Measurements from ENCODE around the gene FERMT2.
"Not testable (repeated sequence)": the region's sequence is repeated elsewhere in the genome, so short reads cannot be mapped to it uniquely, and the experiment has no call there.

The FERMT2 gene

DNA sequence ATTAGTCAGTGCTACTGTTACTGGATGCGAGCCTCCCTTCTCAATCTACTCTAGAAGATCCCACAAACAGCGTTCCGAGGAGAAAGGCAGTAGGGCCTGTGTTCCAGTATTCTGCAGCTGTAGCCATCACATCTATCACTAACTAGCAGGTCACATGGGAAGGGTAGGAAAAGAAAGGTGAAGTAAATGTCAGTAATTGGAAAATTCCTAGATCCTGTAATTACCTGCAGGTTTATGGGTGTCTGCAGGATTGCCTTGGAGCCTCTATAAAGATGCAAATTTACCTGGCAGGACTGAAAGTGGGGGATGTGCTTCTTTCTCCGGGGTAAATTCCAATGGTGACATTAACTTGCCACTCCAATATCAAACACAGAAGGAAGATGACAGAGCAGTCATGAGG lies 77.8 kb downstream of the FERMT2 start:
- Histone ChIP-seq H3K36me3 (ENCODE audit: control insufficient read depth, insufficient read depth, low read length) (no peaks in the 10 kb centered on the region), H3K9me3 (ENCODE audit: control insufficient read depth, low read length) (no peaks in the 10 kb centered on the region), H3K27ac (ENCODE audit: insufficient read depth, low read length, poor library complexity, severe bottlenecking) (no peak overlapping the region)

DNA sequence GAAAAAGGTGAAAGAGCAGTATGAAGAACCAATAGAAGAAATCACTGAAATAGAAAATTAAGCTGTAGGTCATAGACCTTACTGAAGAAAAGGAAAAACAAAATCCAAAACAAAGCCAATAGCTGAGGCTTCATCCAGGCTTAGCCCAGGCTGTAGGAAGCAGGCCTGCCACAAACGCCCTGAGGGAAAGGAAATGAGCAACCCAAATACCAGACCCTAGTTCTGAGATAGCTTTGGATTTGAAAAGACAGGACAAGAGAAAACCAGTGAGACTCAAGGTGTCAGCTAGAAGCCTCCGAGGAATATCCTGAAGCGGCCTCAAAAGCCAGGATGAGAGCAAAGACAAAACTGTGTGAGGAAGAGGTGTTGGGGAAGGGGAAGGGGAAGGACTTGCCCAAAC lies 79.2 kb downstream of the FERMT2 start:
- Histone ChIP-seq H3K4me1 (ENCODE audit: control insufficient read depth, insufficient read depth, low read length, poor library complexity, severe bottlenecking) (no peaks in the 10 kb centered on the region), H3K27ac (ENCODE audit: insufficient read depth, low read length, poor library complexity, severe bottlenecking) (no peak overlapping the region), H3K9me3 (ENCODE audit: control insufficient read depth, low read length) (no peaks in the 10 kb centered on the region), H3K36me3 (ENCODE audit: control insufficient read depth, insufficient read depth, low read length) (no peaks in the 10 kb centered on the region), H3K4me3 (ENCODE audit: insufficient read depth, low read depth, low read length, poor library complexity, severe bottlenecking) (no peak overlapping the region), H3K27me3 (replicated peaks; ENCODE audit: control insufficient read depth, insufficient read depth, low read length, poor library complexity, severe bottlenecking) (no peaks in the 10 kb centered on the region)
- DNase-seq, result no peak

More for the DNA sequence above, 77.8 kb downstream of the FERMT2 start:
- H3K27me3 ChIP-seq (replicated peaks; ENCODE audit: control insufficient read depth, insufficient read depth, low read length, poor library complexity, severe bottlenecking), result no peaks in the 10 kb centered on the region
- no peak overlapping the region for H3K4me3 ChIP-seq (ENCODE audit: insufficient read depth, low read depth, low read length, poor library complexity, severe bottlenecking)
- no peaks in the 10 kb centered on the region for H3K4me1 ChIP-seq (ENCODE audit: control insufficient read depth, insufficient read depth, low read length, poor library complexity, severe bottlenecking)
- DNase-seq, result no peak

DNA sequence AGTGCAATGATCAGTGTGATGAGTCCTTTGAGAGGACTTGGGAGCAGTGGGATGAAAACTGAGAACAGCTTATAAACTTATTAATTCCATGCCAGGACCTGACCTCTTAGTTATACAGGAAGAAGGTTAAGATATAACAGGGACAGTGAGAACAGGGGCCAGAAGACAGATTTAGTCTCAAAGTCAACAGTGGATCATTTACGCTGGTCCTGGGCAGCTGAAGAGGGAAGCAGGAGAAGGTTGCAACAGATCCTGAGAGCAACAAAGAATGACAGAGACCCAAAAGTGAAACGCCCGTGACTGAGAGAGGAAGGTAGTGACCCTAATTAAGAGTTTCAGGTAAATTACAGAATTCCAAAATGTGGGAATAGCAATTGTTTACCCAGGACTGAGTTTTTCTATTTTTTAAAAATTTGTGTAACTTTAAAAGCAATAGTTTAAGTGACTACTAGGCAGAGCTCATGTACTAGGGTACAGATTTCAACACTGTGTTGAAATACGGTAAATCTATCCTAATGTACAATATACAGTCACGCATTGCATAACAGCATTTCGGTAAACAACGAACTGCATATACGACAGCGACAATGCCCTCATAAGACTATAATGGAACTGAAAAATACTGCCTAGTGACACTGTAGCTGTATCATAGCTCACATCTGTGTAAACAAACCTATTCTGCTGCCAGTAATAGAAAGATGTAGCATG lies 81.8 kb downstream of the FERMT2 start:
- Histone ChIP-seq H3K9me3 (ENCODE audit: control insufficient read depth, low read length) (no peaks in the 10 kb centered on the region), H3K27ac (ENCODE audit: insufficient read depth, low read length, poor library complexity, severe bottlenecking) (no peak overlapping the region), H3K27me3 (replicated peaks; ENCODE audit: control insufficient read depth, insufficient read depth, low read length, poor library complexity, severe bottlenecking) (no peaks in the 10 kb centered on the region), H3K4me3 (ENCODE audit: insufficient read depth, low read depth, low read length, poor library complexity, severe bottlenecking) (no peak overlapping the region), H3K4me1 (ENCODE audit: control insufficient read depth, insufficient read depth, low read length, poor library complexity, severe bottlenecking) (no peaks in the 10 kb centered on the region), H3K36me3 (ENCODE audit: control insufficient read depth, insufficient read depth, low read length) (no peaks in the 10 kb centered on the region)
- DNase-seq, result no peak

DNA sequence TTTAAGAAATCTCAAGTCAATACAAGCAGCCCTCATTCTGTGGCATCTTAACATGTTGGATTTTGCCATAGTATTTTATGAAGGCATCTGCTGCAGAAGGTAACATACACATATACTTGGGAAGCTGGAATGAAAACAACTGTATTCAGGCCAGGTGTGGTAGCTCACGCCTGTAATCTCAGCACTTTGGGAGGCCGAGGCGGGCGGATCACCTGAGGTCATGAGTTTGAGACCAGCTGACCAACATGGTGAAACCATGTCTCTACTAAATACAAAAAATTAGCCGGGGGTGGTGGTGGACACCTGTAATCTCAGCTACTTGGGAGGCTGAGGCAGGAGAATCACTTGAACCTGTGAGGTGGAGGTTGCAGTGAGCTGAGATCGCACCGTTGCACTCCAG lies 86.0 kb downstream of the FERMT2 start:
- not testable (repeated sequence) for H3K9me3 ChIP-seq (ENCODE audit: control insufficient read depth, low read length); H3K27ac ChIP-seq (ENCODE audit: insufficient read depth, low read length, poor library complexity, severe bottlenecking); DNase-seq; H3K4me3 ChIP-seq (ENCODE audit: insufficient read depth, low read depth, low read length, poor library complexity, severe bottlenecking); H3K27me3 ChIP-seq (replicated peaks; ENCODE audit: control insufficient read depth, insufficient read depth, low read length, poor library complexity, severe bottlenecking); H3K36me3 ChIP-seq (ENCODE audit: control insufficient read depth, insufficient read depth, low read length); H3K4me1 ChIP-seq (ENCODE audit: control insufficient read depth, insufficient read depth, low read length, poor library complexity, severe bottlenecking)

DNA sequence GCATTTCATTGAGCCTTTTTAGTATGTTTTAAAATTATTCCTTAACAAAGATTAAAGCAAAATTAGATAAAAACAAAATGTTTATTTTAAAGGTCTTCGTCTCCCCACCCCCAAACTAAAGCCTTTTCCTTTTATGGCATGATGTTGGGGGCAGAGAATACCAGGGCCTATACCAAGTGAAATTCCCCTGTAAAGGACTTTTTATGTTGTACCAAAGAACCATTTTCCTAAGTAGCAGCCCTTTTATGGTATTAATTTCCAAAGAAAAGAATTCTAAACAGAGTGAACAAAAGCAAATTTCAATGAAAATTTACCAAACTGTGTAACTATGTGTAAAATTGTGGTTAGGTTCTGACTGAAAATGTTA lies 87.5 kb downstream of the FERMT2 start:
- no peaks in the 10 kb centered on the region for H3K4me1 ChIP-seq (ENCODE audit: control insufficient read depth, insufficient read depth, low read length, poor library complexity, severe bottlenecking)
- no peaks in the 10 kb centered on the region for H3K9me3 ChIP-seq (ENCODE audit: control insufficient read depth, low read length)
- H3K27me3 ChIP-seq (replicated peaks; ENCODE audit: control insufficient read depth, insufficient read depth, low read length, poor library complexity, severe bottlenecking), result no peaks in the 10 kb centered on the region
- H3K36me3 ChIP-seq (ENCODE audit: control insufficient read depth, insufficient read depth, low read length), result no peaks in the 10 kb centered on the region
- H3K4me3 ChIP-seq (ENCODE audit: insufficient read depth, low read depth, low read length, poor library complexity, severe bottlenecking), result no peak overlapping the region
- no peak for DNase-seq
- no peak overlapping the region for H3K27ac ChIP-seq (ENCODE audit: insufficient read depth, low read length, poor library complexity, severe bottlenecking)

DNA sequence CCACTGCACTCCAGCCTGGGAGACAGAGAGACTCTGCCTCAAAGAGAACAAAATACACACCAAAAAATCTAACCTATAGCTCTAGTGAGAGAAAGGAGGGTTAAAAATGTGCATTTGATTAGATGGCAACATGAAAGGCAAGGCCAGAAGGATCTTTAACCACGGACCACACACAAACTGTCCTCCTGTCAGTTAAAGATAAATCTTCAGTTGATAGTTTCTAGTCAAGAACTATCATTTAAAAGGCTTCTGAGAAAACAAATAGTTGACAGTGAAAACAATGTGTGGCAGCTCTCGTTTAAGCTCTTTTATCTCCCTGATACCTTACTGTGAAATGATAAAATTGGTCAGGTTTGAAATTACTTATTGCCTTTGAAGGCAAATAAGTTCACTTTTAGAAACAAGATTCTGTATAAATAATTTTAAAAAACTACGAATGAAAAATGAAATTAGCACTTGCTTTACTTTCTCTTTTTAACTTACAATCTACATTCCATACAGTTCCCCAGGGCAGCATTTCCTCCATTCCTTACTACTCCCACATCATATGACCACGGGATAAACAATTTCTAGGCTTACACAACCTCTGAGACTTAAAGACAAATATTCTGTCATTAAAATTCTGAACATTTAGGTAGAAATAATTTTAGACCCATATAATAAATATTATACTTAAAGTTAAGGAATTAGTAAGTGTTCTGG lies 88.1 kb downstream of the FERMT2 start:
- no peaks in the 10 kb centered on the region for H3K27me3 ChIP-seq (replicated peaks; ENCODE audit: control insufficient read depth, insufficient read depth, low read length, poor library complexity, severe bottlenecking)
- H3K9me3 ChIP-seq (ENCODE audit: control insufficient read depth, low read length), result no peaks in the 10 kb centered on the region
- H3K4me3 ChIP-seq (ENCODE audit: insufficient read depth, low read depth, low read length, poor library complexity, severe bottlenecking), result no peak overlapping the region
- DNase-seq, result no peak
- H3K4me1 ChIP-seq (ENCODE audit: control insufficient read depth, insufficient read depth, low read length, poor library complexity, severe bottlenecking), result no peaks in the 10 kb centered on the region
- H3K27ac ChIP-seq (ENCODE audit: insufficient read depth, low read length, poor library complexity, severe bottlenecking), result no peak overlapping the region
- H3K36me3 ChIP-seq (ENCODE audit: control insufficient read depth, insufficient read depth, low read length), result no peaks in the 10 kb centered on the region

DNA sequence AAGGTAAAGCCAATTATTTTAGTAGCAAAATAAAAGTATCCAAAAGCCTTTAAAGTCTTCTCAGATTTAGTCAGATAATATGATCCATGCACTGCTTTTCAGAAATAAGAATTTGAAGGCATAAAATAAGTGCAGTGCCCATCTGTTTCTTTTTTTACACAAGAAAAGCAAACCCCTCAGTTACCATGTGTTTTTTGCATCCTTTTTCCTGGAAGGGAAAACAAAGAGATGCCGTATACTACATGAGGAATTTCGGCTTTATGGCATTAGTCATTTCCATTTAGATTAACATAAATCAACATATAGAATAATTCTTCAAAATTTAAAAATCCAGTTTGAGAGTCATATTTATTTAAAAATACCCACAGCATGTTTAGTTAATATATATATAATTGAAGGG lies 89.4 kb downstream of the FERMT2 start:
- H3K4me1 ChIP-seq (ENCODE audit: control insufficient read depth, insufficient read depth, low read length, poor library complexity, severe bottlenecking), result no peaks in the 10 kb centered on the region
- no peaks in the 10 kb centered on the region for H3K27me3 ChIP-seq (replicated peaks; ENCODE audit: control insufficient read depth, insufficient read depth, low read length, poor library complexity, severe bottlenecking)
- H3K36me3 ChIP-seq (ENCODE audit: control insufficient read depth, insufficient read depth, low read length), result no peaks in the 10 kb centered on the region
- H3K4me3 ChIP-seq (ENCODE audit: insufficient read depth, low read depth, low read length, poor library complexity, severe bottlenecking), result no peak overlapping the region
- no peak overlapping the region for H3K27ac ChIP-seq (ENCODE audit: insufficient read depth, low read length, poor library complexity, severe bottlenecking)
- DNase-seq, result no peak
- no peaks in the 10 kb centered on the region for H3K9me3 ChIP-seq (ENCODE audit: control insufficient read depth, low read length)

DNA sequence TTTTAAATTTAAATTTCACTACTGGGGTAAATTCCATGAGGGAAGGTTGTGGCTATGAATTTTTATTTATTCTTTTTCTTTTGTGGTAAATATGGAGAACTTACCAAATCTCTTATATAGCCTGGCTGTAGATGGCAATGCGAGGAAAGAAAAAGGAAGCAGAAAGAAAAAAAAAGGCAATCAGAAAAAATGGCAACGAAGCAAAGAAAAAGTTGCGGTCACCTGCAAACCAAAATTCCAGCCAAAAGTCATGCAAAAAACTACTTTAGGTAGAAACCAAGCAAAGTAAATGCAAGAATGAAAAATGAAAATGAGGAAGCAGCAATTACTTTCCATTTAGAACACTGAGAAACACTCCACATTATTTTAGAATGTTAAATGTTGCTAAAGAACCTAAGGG lies 89.9 kb downstream of the FERMT2 start:
- no peak for DNase-seq
- Histone ChIP-seq H3K27ac (ENCODE audit: insufficient read depth, low read length, poor library complexity, severe bottlenecking) (no peak overlapping the region), H3K36me3 (ENCODE audit: control insufficient read depth, insufficient read depth, low read length) (no peaks in the 10 kb centered on the region), H3K27me3 (replicated peaks; ENCODE audit: control insufficient read depth, insufficient read depth, low read length, poor library complexity, severe bottlenecking) (no peaks in the 10 kb centered on the region), H3K4me3 (ENCODE audit: insufficient read depth, low read depth, low read length, poor library complexity, severe bottlenecking) (no peak overlapping the region), H3K4me1 (ENCODE audit: control insufficient read depth, insufficient read depth, low read length, poor library complexity, severe bottlenecking) (no peaks in the 10 kb centered on the region), H3K9me3 (ENCODE audit: control insufficient read depth, low read length) (no peaks in the 10 kb centered on the region)

DNA sequence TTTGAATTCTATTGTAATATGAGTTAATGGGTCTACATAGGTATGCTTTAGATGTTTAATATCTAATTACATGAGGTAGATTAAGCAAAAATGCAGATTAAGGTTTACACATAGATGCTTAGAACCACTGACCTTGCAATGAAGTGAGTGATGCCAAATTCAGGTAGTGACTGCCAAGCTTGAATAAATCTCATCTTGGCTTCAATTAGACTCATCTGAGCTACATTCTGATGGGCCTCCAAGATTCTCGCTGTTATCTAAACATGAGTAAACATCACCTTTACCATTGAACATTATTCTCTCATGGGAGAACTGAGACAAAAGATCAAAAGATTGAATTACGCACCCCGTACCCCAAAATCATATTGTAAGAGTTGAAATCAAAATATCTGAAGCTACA lies 90.6 kb downstream of the FERMT2 start:
- Histone ChIP-seq H3K4me3 (ENCODE audit: insufficient read depth, low read depth, low read length, poor library complexity, severe bottlenecking) (no peak overlapping the region), H3K36me3 (ENCODE audit: control insufficient read depth, insufficient read depth, low read length) (no peaks in the 10 kb centered on the region), H3K4me1 (ENCODE audit: control insufficient read depth, insufficient read depth, low read length, poor library complexity, severe bottlenecking) (no peaks in the 10 kb centered on the region), H3K27me3 (replicated peaks; ENCODE audit: control insufficient read depth, insufficient read depth, low read length, poor library complexity, severe bottlenecking) (no peaks in the 10 kb centered on the region), H3K9me3 (ENCODE audit: control insufficient read depth, low read length) (no peaks in the 10 kb centered on the region), H3K27ac (ENCODE audit: insufficient read depth, low read length, poor library complexity, severe bottlenecking) (no peak overlapping the region)
- no peak for DNase-seq

DNA sequence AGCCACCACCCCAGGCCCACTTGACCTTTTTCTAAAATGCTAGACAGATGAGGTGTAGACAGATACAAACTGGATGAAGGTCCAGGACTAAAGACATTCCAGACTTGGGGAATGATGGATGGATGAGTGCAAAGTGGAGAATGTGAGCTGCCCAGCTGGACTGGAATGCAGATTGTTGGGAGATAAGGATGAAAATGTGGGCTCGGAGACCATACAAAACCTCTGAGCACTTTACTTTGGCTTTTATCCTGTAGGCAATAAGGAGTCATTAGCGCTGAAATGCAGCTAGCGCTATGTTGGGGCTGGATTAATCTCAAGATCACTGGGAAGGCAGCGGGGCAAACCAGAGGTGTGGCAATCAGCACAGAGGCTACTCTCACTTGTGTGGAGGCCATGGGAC lies 94.7 kb downstream of the FERMT2 start:
- DNase-seq, result no peak
- Histone ChIP-seq H3K36me3 (ENCODE audit: control insufficient read depth, insufficient read depth, low read length) (no peaks in the 10 kb centered on the region), H3K27me3 (replicated peaks; ENCODE audit: control insufficient read depth, insufficient read depth, low read length, poor library complexity, severe bottlenecking) (no peaks in the 10 kb centered on the region), H3K4me1 (ENCODE audit: control insufficient read depth, insufficient read depth, low read length, poor library complexity, severe bottlenecking) (no peaks in the 10 kb centered on the region), H3K27ac (ENCODE audit: insufficient read depth, low read length, poor library complexity, severe bottlenecking) (no peak overlapping the region), H3K9me3 (ENCODE audit: control insufficient read depth, low read length) (no peaks in the 10 kb centered on the region), H3K4me3 (ENCODE audit: insufficient read depth, low read depth, low read length, poor library complexity, severe bottlenecking) (no peak overlapping the region)
